GM19463 (cell line): Measurements from ENCODE around the gene INIP.
"Not testable (repeated sequence)": the region's sequence is repeated elsewhere in the genome, so short reads cannot be mapped to it uniquely, and the experiment has no call there.

ENCODE experiments used
- ATAC-seq: cut with Tn5 transposase; IDR thresholded peaks from one replicate; pipeline ENCODE4 v1.9.1; 2021; ENCODE audit warnings: mild to moderate bottlenecking, moderate library complexity; ENCODE audit not compliant: unreplicated experiment

INIP gene

GRCh38 chr9:112743216-112743836 lies 25.4 kb upstream of the INIP start:
- no peak for ATAC-seq

- no peak for ATAC-seq
These were observed 17.0 kb upstream of the INIP start for GRCh38 chr9:112734892-112735291.

GRCh38 chr9:112731971-112732370 lies 14.1 kb upstream of the INIP start:
- no peak for ATAC-seq

GRCh38 chr9:112728401-112728800 lies 10.5 kb upstream of the INIP start:
- ATAC-seq: no peak

GRCh38 chr9:112726428-112726827 lies 8.5 kb upstream of the INIP start:
- no peak for ATAC-seq

- ATAC-seq: no peak
These were observed 8.0 kb upstream of the INIP start for GRCh38 chr9:112725961-112726360.

- not testable (repeated sequence) for ATAC-seq
These were observed 4.8 kb upstream of the INIP start for GRCh38 chr9:112722749-112723148.

- no peak for ATAC-seq
These were observed 2.3 kb upstream of the INIP start for GRCh38 chr9:112720113-112720780.

GRCh38 chr9:112719696-112720095 lies 1.8 kb upstream of the INIP start:
- no peak for ATAC-seq

GRCh38 chr9:112719241-112719691 lies 1.3 kb upstream of the INIP start:
- ATAC-seq: no peak

- ATAC-seq: no peak
These were observed 5.2 kb downstream of the INIP start for GRCh38 chr9:112712678-112713077.

GRCh38 chr9:112711050-112711689 lies 6.7 kb downstream of the INIP start:
- ATAC-seq: no peak

- ATAC-seq: no peak
These were observed 12.0 kb downstream of the INIP start for GRCh38 chr9:112705768-112706427.

GRCh38 chr9:112703304-112703703 lies 14.6 kb downstream of the INIP start:
- no peak for ATAC-seq

GRCh38 chr9:112700085-112700484 lies 17.8 kb downstream of the INIP start:
- ATAC-seq: no peak

- ATAC-seq: peak; percentile 53
These were observed 18.7 kb downstream of the INIP start for GRCh38 chr9:112699230-112699629.

- ATAC-seq: no peak
These were observed 21.5 kb downstream of the INIP start for GRCh38 chr9:112696461-112696860.

- no peak for ATAC-seq
These were observed 23.0 kb downstream of the INIP start for GRCh38 chr9:112694706-112695555.

- ATAC-seq: no peak
These were observed 28.7 kb downstream of the INIP start for GRCh38 chr9:112689161-112689740.

- no peak for ATAC-seq
These were observed 37.0 kb downstream of the INIP start for GRCh38 chr9:112680731-112681402.
